DMS114 treated with DMSO at 0.1 percent for 48 hours (cell line): ENCODE data around the gene MPZL1.

Source experiments
- DNase-seq: peaks from one replicate; lab custom pipeline; 2025; ENCODE audit not compliant: unreplicated experiment; lab: John Stamatoyannopoulos, UW

The MPZL1 gene

DNA sequence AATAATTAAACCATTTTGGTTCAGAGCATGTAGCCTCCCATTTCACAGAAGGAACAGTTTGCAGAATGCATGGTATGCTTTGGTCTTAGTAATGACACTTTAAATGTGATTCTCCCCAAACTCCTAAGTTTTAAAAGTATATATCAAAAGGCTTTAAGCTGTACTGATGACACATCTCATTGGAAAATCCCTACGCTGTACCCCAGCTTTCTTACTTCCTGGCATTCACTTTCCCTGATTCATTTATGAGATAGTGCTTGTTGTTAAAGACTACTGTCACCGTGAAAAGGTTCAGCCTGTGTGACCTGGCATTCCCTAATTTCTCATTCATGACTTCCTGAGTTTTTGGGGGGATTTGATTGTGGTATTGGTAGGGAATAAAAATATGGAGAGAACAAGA lies 53.4 kb downstream of the MPZL1 start:
- DNase-seq, result no peak

DNA sequence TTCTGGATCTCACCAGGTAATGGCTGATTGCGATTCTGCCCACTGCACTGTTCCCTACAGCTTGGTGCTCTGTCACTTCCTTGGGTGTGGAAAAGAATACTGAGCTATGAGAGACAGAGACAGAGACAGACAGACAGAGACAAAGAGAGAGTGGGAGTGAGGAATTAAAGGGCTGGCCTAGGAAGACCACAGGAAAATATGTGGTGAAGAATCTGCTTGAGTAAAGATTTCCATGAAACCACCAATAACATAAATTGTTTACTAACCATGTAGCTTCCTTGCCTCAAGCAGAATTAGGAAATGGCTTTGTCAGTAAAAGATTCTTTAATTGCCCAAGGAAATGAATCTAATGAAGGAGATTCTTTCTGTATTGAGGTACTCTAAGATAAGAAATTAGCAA lies 54.4 kb downstream of the MPZL1 start:
- no peak for DNase-seq

GRCh38 chr1:167776616-167777268 lies 55.0 kb downstream of the MPZL1 start:
- DNase-seq, result no peak

DNA sequence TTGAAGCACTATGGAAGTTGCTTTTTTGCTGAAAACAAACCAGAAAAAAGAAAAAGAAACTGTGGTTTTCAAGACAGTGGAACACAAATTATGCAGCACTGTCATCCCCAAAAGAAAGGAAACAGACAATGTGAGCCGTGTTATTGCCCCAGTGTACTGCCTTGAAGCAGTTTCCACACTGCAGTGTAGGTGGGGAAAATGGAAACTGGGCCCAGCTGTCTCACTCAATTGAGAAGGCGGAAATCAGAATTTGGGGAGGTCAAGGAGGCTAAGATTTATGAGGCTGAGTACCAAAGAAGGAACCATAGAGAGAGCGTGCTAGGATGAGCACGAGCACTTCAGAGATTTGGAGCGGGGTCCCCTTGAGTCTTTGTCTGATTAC lies 55.5 kb downstream of the MPZL1 start:
- no peak for DNase-seq

GRCh38 chr1:167781558-167781957 lies 59.8 kb downstream of the MPZL1 start:
- no peak for DNase-seq

DNA sequence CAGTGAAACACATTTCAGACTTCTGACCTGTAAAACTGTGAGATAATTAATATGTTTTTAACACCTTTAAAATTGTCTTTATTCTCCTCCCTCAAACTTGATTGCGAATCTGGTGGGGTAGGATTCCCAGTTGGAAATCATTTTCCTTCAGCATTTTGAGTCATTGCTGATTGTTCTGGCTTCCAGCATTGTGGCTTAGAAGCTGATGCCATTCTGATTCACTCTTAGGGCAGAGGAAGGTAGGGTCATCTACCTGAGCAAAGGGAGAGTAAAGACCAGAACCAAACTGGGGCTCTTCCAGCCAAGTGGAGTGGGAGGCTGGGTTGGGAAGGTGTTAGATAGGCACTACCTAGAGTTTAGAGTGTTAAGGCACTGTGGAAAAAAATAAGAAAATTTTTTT lies 61.2 kb downstream of the MPZL1 start:
- DNase-seq, result no peak

DNA sequence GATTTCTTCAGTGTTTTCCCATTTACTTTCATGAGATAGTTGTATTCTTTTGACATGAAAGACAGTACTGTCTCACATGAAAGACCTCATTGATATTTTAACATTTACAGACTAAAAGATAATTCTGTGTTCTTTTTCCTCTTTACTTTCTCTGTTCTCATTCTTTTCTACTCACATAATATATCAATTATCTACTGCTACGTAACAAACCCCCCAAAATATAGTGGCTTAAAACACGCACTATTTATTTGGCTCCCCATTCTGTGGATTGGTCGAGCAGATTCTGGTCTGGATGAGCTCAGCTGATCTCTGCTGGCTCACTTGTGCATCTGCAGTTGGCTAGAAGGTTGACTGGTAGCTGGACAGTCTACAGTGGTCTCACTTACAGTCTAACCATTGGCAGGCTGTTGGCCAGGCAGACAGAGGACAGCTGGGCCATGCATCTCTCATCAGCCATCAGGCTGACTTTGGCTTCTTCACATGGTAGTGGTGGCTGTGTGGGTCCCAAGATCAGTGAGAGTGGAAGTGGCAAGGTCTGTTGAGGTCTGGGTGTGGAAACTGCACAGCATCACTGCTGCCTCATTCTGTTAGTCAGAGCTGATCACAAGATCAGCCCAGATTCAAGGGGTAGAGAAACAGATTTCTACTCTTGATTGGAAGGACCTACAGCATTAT lies 63.2 kb downstream of the MPZL1 start:
- no peak for DNase-seq

DNA sequence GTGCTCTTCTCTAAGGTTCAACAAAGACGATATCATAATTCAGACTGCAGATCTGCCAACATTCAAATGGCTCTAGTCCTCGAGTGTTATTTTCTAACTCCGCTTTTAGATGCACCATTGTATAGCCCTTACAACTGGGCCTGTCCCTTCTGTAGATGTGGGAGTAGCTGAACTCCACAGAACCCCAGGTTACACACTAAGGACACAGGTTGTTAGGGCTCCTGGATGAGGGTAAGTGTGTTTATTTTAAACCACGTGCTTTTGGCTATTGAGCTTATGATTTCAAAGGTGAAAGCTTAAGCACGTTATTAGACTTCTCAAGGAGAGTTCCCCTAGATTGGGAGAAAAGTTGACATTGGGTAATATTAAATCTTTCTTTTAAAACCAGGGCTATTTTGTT lies 64.7 kb downstream of the MPZL1 start:
- no peak for DNase-seq

DNA sequence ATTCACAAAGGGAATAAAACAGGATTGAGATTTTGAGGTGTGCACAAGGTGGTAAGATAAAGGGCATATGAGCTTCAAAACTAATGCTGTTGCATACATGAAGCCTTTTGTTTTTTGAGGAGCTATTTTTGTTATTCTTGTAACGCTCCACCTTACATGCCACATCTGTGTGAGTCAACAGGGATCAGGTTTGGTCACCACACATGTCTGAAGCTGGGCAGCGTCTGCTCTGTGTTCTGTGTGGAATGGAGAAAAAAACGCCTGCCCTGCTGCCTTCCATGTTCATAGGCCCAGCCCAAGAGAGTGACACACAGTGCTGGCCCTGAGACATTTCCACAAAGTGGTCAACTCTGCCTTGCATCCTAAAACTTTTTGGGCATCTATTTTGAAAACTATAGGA lies 67.7 kb downstream of the MPZL1 start:
- no peak for DNase-seq

DNA sequence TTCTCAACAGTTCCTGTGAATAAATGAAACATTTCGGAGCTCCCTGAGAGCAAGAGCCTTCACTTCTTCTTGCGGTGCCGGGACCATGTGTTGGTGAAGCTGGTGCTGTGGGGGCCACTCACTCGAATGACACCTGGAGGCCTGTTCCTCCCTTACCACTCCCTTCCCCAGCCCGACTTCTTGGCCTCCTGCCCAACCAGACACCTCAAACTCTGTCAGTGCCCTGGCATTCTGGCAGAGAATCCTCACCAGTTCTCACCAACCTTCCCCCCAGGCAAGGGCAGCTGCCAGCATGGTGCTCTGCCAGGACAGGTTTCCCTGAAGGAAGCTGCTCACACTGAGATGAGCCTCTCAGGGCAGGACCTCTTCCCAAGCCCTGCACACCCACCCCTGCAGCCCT lies 68.3 kb downstream of the MPZL1 start:
- no peak for DNase-seq

DNA sequence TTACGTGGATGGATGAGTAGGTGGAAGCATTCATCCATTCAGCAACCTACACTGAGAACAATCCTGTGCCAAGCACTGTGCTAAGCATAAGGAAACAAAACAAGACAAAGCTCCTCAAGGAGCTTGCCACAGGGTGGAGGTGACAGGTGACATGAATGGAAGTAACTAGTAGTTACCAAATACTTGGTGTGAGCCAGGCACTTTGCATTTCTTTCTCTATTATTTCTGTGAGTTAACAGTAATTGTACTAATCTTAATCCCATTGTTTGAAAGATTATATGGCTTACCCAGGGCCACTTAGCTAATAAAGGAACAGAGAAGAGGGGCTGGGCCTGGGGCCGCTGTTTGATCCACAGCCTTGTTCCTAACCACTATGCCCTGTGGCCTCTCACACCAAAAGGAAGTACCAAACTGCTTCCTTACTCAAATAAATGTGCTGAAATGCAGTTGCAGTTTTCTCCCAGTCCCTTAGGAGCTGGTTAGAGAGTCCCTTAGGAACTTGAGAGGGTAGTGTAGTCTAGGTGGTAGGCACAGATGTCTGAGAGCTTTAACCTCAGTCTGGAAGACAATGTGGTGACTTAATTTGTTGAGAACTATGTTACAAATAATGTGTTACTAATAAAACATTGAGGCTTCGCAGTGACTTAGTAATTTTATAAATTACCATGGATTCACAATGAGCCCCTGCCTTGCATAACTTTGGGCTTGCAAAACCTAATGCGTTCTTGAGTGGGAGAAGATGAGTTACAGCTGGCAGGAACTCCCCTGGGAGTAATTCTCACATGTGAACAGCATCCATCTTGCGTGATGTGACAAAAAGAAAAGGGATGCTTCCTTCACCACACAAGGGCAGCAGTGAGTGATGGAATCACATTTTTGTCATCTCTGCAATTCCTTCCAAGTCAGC lies 69.8 kb downstream of the MPZL1 start:
- DNase-seq, result no peak

GRCh38 chr1:167792188-167792565 lies 70.4 kb downstream of the MPZL1 start:
- no peak for DNase-seq

GRCh38 chr1:167794043-167794442 lies 72.3 kb downstream of the MPZL1 start:
- DNase-seq, result no peak

- DNase-seq, result no peak
These were observed 74.3 kb downstream of the MPZL1 start for GRCh38 chr1:167795810-167796740.

DNA sequence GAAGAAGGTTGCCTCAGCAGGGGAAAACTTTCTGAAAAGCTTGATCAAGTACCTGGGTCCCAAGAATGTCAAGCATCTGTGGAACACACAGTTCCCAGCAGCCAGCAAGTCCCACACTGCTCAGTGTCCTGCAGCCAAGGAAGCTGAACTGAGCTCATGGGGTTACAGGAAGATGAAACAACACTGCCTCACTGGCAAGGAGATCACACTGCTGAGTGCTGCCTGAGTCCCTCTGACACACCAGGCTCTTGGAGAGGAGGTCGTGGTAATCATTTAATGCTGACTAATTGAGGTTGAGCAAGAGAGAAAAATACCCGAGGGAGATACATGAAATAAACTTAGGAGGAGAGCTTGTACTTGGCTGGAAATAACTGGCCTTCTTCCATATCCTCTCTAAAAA lies 75.2 kb downstream of the MPZL1 start:
- DNase-seq, result no peak

- DNase-seq, result no peak
These were observed 77.2 kb downstream of the MPZL1 start for GRCh38 chr1:167798952-167799351.

- DNase-seq, result no peak
These were observed 78.0 kb downstream of the MPZL1 start for GRCh38 chr1:167799747-167800146.

DNA sequence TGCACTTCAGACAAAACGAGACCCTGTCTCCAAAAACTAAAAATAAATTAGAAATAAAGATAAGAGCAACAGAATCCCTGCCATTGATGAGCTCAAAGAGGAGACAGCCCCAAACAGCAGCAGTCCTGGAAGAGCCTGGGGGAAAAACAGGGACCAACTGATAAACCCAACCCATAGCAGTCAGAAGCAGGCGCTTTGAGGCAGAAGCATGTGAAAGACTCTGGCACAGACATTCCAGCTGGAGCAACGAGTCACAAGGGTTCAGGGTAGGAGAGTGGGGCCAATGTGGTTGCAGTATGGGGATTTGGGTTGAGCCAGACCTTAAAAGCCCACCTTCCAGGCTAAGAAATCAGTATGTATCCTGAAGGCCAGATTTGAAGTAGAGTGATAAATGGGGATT lies 78.5 kb downstream of the MPZL1 start:
- no peak for DNase-seq

DNA sequence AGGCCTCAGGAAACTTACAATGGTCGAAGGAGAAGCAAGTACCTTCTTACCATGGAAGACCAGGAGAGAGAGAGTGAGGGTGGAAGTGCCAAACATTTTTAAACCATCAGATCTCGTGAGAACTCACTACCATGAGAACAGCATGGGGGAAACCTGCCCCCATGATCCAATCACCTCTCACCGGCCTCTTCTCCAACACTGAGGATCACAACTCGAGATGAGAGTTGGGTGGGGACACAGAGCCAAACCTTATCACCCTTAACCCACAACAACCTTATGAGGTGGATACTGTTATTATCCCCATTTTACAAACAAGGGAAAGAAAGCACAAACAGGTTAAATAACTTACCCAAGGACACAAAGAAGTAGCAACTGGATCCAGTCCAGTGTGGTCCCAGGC lies 80.5 kb downstream of the MPZL1 start:
- DNase-seq, result no peak

DNA sequence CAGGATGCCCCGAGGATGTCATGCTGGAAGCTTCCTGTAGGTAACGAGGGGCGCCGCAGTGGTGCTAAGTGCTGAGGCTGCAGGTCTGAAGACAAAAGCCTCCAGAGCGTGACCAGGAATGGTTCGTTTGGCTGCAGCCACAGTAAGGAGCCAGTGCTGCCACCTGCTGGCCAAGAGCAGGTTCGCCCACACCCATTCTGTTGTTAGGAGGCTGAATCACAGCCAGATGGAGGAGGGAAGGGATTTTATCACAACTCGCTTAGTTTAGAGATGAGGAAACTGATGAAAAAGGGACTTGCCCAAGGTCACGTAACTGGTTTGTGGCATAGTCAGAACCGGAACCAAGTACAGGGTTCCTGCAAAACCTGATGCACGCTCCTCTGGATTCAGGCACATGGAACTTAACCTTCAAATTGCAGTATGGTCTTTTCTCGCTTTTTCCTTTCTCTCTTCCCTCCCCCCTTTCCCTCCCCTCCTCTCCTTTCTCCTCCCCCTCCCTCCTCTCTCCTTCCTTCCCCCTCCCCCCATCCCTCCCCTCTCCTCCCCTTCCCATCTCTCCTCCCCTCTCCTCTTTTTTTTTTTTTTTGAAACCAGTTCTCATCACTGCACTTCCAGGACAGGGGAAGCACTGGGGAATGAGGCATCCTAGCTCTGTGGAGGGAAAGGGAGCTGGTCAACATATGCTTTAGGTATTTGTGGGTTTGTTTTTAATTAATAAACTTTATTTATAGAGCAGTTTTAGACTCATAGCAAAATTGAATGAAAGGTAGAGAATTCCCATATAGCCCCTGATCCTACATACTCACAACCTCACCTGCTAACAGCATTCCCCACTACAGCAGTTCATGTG lies 81.8 kb downstream of the MPZL1 start:
- peak; percentile 93 for DNase-seq
